ENCODE data around the gene DOCK3.
"Not testable (repeated sequence)": the region's sequence is repeated elsewhere in the genome, so short reads cannot be mapped to it uniquely, and the experiment has no call there.

The DOCK3 gene

DNA sequence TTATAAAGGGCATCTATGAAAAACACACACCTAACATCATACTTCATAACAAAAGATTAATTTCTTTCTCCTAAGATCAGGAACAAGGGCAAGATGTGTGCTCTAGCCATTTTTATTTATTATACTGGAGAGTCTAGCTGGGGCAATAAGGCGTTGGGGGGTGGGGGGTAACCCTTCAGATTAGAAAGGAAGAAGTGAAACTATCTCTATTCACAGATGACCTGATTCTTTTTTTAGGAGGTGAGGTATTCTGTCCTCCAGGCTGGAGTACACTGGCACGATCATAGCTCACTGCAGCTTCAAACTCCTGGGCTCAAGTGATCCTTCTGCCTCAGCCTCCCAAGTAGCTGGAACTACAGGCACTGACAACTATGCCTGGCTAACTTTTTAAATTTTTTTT is 620.9 kb downstream of the DOCK3 start:
- no peak for DNase-seq
- in situ Hi-C loops (cut with HindIII; ENCODE audit: low pct_ligation_motif_present, low pct_unique_long_range_greater_than_20kb, low sequenced_read_pairs) = no loop called here

DNA sequence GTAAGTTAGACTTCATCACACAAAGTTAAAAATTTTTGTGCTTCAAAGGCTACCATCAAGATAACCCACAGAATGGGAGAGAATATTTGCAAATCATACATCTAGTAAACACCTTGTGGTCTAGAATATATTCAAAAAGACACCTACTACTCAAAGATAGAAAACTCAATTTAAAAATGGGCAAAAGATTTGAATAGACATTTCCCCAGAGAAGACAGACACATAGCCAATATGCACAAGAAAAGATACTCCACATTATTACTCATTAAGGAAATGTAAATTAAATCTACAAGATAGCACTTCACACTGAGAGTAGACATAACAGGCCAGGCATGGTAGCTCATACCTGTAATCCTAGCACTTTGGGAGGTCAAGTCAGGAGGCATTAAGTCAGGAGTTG is 622.6 kb downstream of the DOCK3 start:
- in situ Hi-C loops (cut with HindIII; ENCODE audit: low pct_ligation_motif_present, low pct_unique_long_range_greater_than_20kb, low sequenced_read_pairs) = no loop called here
- no peak for DNase-seq

- no peak for DNase-seq
- in situ Hi-C loops (cut with HindIII; ENCODE audit: low pct_ligation_motif_present, low pct_unique_long_range_greater_than_20kb, low sequenced_read_pairs) = no loop called here
Observed at GRCh38 chr3:51304230-51304629, 629.5 kb downstream of the DOCK3 start.

- no peak for DNase-seq
- in situ Hi-C loops (cut with HindIII; ENCODE audit: low pct_ligation_motif_present, low pct_unique_long_range_greater_than_20kb, low sequenced_read_pairs) = no loop called here
Observed at GRCh38 chr3:51306093-51306492, 631.4 kb downstream of the DOCK3 start.

GRCh38 chr3:51307458-51307857 is 632.7 kb downstream of the DOCK3 start:
- in situ Hi-C loops (cut with HindIII; ENCODE audit: low pct_ligation_motif_present, low pct_unique_long_range_greater_than_20kb, low sequenced_read_pairs) = no loop called here
- no peak for DNase-seq

DNA sequence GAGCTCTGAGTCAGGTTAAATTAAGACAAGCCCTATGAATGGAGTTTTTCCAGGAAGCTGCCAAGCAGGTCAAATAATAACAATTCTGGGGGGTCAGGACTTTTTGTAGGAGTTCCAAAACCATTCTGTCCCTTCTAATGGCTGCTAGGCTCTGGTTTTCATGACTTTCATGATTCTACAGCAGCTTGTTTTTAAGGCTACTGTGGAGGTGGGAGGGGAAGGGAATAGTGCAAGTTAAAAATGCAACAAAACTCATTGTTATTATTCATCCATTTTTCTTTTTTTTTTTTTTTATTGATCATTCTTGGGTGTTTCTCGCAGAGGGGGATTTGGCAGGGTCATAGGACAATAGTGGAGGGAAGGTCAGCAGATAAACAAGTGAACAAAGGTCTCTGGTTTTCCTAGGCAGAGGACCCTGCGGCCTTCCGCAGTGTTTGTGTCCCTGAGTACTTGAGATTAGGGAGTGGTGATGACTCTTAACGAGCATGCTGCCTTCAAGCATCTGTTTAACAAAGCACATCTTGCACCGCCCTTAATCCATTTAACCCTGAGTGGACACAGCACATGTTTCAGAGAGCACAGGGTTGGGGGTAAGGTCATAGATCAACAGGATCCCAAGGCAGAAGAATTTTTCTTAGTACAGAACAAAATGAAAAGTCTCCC is 633.3 kb downstream of the DOCK3 start:
- in situ Hi-C loops (cut with HindIII; ENCODE audit: low pct_ligation_motif_present, low pct_unique_long_range_greater_than_20kb, low sequenced_read_pairs); DNase-seq: not testable (repeated sequence)

- peak; percentile 35 for DNase-seq
- in situ Hi-C loops (cut with HindIII; ENCODE audit: low pct_ligation_motif_present, low pct_unique_long_range_greater_than_20kb, low sequenced_read_pairs) = no loop called here
Observed at GRCh38 chr3:51311055-51311454, 636.3 kb downstream of the DOCK3 start.

DNA sequence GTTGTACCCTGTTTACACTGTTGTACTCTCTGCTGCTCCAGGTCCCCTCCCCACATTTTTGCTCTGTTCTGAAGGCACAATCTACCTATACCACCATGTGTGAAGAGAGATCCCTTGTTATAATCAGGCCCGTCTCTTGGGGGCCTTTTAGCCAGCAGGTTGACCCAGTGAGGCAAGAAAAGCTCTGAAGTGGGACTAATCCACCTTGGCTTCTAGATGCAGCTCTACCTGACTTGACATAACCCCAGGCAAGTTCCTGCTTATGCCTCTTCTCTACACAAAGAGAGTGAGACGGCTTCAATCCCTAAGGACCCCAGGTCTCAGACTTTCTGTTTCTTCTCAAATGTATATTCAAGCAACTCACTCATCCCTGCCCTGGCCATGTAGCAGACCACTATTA is 653.5 kb downstream of the DOCK3 start:
- DNase-seq = no peak
- in situ Hi-C loops (cut with HindIII; ENCODE audit: low pct_ligation_motif_present, low pct_unique_long_range_greater_than_20kb, low sequenced_read_pairs) = no loop called here

- in situ Hi-C loops (cut with HindIII; ENCODE audit: low pct_ligation_motif_present, low pct_unique_long_range_greater_than_20kb, low sequenced_read_pairs) = no loop called here
- DNase-seq = no peak
Observed at GRCh38 chr3:51330046-51330445, 655.3 kb downstream of the DOCK3 start.

DNA sequence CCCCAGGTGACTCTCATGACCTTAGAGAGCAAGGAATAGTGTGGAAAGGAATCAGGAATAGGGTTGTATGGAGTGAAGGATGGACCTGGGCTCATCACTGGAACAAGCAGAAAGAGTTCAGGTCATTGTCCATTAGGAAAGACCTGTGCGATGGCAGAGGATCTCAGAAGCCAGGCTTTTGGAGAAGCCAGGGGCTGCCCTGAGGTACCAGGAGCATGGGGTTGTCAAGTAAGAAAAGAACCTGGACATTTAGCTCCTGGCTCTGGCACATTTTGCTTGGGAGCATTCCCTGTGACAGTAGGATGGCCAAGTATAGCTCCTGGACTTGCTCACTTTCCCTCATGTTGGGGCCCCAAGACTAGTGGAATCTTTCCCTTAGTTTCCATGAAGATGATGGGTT is 657.4 kb downstream of the DOCK3 start:
- no peak for DNase-seq
- in situ Hi-C loops (cut with HindIII; ENCODE audit: low pct_ligation_motif_present, low pct_unique_long_range_greater_than_20kb, low sequenced_read_pairs) = no loop called here

DNA sequence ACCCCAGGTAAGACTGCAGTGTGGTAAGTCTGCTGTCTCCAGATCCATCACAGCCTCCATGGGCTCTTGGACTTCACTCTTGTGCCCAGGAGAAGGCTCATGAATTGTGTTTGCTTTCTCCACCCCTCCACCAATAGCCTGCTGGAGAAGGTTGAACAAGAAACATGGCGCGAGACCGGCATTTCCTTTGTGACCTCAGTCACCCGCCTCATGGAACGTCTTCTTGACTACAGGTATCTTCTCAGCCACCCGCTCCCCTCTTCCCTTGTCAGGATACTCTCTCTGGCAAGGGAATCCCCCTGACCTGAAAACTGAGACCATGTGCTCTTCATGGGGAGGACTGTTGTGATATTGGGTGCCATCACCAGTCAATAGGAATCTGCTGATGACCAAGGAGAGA is 658.3 kb downstream of the DOCK3 start:
- in situ Hi-C loops (cut with HindIII; ENCODE audit: low pct_ligation_motif_present, low pct_unique_long_range_greater_than_20kb, low sequenced_read_pairs) = no loop called here
- no peak for DNase-seq

DNA sequence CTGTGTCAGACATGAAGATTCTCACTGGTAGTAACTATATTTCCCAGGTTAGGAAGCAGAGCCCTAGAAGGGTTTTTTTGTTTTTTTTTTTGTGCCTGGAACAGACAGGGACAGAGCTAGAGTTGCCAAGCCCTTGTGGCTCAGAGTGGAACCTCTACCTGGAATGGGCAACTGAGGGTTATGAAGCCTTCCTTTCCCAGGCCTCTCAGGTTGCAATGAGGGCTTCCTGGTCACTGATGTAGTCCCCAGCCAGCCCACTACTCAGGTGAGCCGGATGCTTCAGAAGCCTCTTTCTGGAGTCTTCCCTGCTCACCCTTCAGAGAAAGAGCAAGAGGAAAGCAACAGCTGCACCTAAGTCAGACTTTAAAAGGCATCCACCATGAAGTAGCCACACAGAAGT is 661.5 kb downstream of the DOCK3 start:
- in situ Hi-C loops (cut with HindIII; ENCODE audit: low pct_ligation_motif_present, low pct_unique_long_range_greater_than_20kb, low sequenced_read_pairs) = no loop called here
- no peak for DNase-seq

DNA sequence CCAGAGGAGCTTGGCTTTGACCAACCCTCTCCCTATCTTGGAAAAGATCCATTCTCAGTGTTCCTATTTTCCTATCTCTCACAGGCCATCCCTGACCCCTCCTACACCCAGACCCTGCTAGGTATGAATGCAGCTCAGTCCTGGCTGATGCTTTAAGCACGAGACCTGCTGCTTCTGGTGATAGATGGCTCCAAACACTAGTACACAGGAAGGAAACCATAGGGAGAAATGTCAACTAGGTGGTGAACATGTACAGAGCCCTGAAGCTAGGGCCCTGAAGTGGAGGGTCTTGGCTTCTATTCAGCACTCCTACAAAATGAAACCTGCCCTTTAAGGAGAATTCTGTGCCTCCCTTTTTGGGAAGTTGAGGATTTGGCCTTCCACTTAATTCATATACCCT is 662.9 kb downstream of the DOCK3 start:
- DNase-seq = no peak
- in situ Hi-C loops (cut with HindIII; ENCODE audit: low pct_ligation_motif_present, low pct_unique_long_range_greater_than_20kb, low sequenced_read_pairs) = no loop called here

- DNase-seq = no peak
- in situ Hi-C loops (cut with HindIII; ENCODE audit: low pct_ligation_motif_present, low pct_unique_long_range_greater_than_20kb, low sequenced_read_pairs) = no loop called here
Observed at GRCh38 chr3:51338632-51339031, 663.9 kb downstream of the DOCK3 start.

- in situ Hi-C loops (cut with HindIII; ENCODE audit: low pct_ligation_motif_present, low pct_unique_long_range_greater_than_20kb, low sequenced_read_pairs) = no loop called here
- DNase-seq = peak; percentile 82
Observed at GRCh38 chr3:51340013-51340829, 665.5 kb downstream of the DOCK3 start.

GRCh38 chr3:51340989-51341636 is 666.4 kb downstream of the DOCK3 start:
- in situ Hi-C loops (cut with HindIII; ENCODE audit: low pct_ligation_motif_present, low pct_unique_long_range_greater_than_20kb, low sequenced_read_pairs) = no loop called here
- peak; percentile 15 for DNase-seq

- DNase-seq = no peak
- in situ Hi-C loops (cut with HindIII; ENCODE audit: low pct_ligation_motif_present, low pct_unique_long_range_greater_than_20kb, low sequenced_read_pairs) = no loop called here
Observed at GRCh38 chr3:51343918-51344687, 669.4 kb downstream of the DOCK3 start.

- in situ Hi-C loops (cut with HindIII; ENCODE audit: low pct_ligation_motif_present, low pct_unique_long_range_greater_than_20kb, low sequenced_read_pairs) = no loop called here
- DNase-seq = no peak
Observed at GRCh38 chr3:51350751-51351150, 676.0 kb downstream of the DOCK3 start.

- in situ Hi-C loops (cut with HindIII; ENCODE audit: low pct_ligation_motif_present, low pct_unique_long_range_greater_than_20kb, low sequenced_read_pairs) = no loop called here
Observed at GRCh38 chr3:51353131-51353530, 678.4 kb downstream of the DOCK3 start.

More at GRCh38 chr3:51353131-51353530, 678.4 kb downstream of the DOCK3 start:
- no peak for DNase-seq

Measured in ACHN (cell line).